GM12878 (cell line): Measurements from ENCODE around the gene RTL3. TPM values are rescaled to one million over a fixed set of nuclear protein-coding genes. Genes with fewer than 3 reads are reported as not detected.
A peak's percentile ranks its signal among the peaks of the same experiment; 100 is the strongest.

ENCODE experiments used
- ATAC-seq: fragments of 200-7000 bp; cut with Tn5 transposase; 3 replicates; pipeline ENCODE4 v1.9.1; 2020; ENCODE audit warnings: mild to moderate bottlenecking, moderate library complexity
- Bru-seq: library from RNA; stranded (reverse); fragments of 400-500 nt; gene quantifications from one replicate; lab custom pipeline; 2021; lab: Mats Ljungman, UMichigan
- BruChase-seq, 2 experiments: library from RNA; stranded (reverse); fragments of 400-500 nt; gene quantifications; one replicate each; lab custom pipeline; 2021; lab: Mats Ljungman, UMichigan
- BruUV-seq: library from RNA; stranded (reverse); fragments of 400-500 nt; replicated peaks from 2 replicates; lab custom pipeline; 2021; lab: Mats Ljungman, UMichigan
- CTCF ChIA-PET: fragments of 300-600 bp; sonication (Branson Sonifier 250); formaldehyde crosslinking; extraction: SDS; loops from one replicate; lab custom pipeline; 2021; ENCODE audit warnings: inconsistent platforms; lab: Yijun Ruan, JAX
- POLR2A ChIA-PET: fragments of 350-600 bp; formaldehyde crosslinking; extraction: SDS; loops from one replicate; lab custom pipeline; 2021; ENCODE audit warnings: inconsistent platforms; lab: Charles Lee
- RAD21 ChIA-PET: fragments of 300-600 bp; sonication (Branson Sonifier 250); formaldehyde crosslinking; loops from one replicate; lab custom pipeline; 2023; ENCODE audit warnings: antibody characterized with exemption; ENCODE audit not compliant: unreplicated experiment; lab: Charles Lee
- SMC1A ChIA-PET: fragments of 300-600 bp; sonication (Branson Sonifier 250); formaldehyde crosslinking; loops from one replicate; lab custom pipeline; 2023; ENCODE audit not compliant: unreplicated experiment, uncharacterized antibody; lab: Charles Lee
- DNase-seq: peaks from one replicate; pipeline ENCODE4 v3.0.0-alpha.2; 2011; ENCODE audit warnings: low read depth, low spot score
- FAIRE-seq: peaks from 3 replicates; lab custom pipeline; 2011; peaks lifted over from hg19 to GRCh38; lab: Jason Lieb, UNC
- H2AFZ ChIP-seq: 2 replicates; pipeline ENCODE4 v1.6.0; 2011; ENCODE audit warnings: low read depth, low read length, control low read depth; ENCODE audit not compliant: control insufficient read depth
- H3K27ac ChIP-seq: 2 replicates; pipeline ENCODE4 v1.5.1; 2011; ENCODE audit warnings: control low read depth; ENCODE audit not compliant: control insufficient read depth, insufficient read depth
- H3K27me3 ChIP-seq, 2 experiments: replicated peaks in 1 of 2; 2 replicates each; pipeline versions ENCODE4 v1.6.0 to v1.6.1; 2011; ENCODE audit warnings: low read length in 1 of 2; ENCODE audit not compliant: control insufficient read depth in 2 of 2, insufficient read depth in 2 of 2
- H3K36me3 ChIP-seq, 2 experiments: 2 replicates each; pipeline ENCODE4 v1.5.1; 2011; ENCODE audit warnings: low read length in 1 of 2; ENCODE audit not compliant: control insufficient read depth in 2 of 2, insufficient read depth in 2 of 2
- H3K4me1 ChIP-seq: 2 replicates; pipeline ENCODE4 v1.6.1; 2011; ENCODE audit warnings: mild to moderate bottlenecking, low read length, moderate library complexity, mixed read lengths; ENCODE audit not compliant: control insufficient read depth, insufficient read depth
- H3K4me2 ChIP-seq: 2 replicates; pipeline ENCODE4 v1.6.0; 2011; ENCODE audit warnings: control low read depth; ENCODE audit not compliant: control insufficient read depth, insufficient read depth
- H3K4me3 ChIP-seq: fragments of 200-600 bp; sonication (generic); 2 replicates; pipeline ENCODE4 v1.5.1; 2016
- H3K79me2 ChIP-seq: 2 replicates; pipeline ENCODE4 v1.6.0; 2011; ENCODE audit warnings: low read length; ENCODE audit not compliant: control insufficient read depth, insufficient read depth
- H3K9ac ChIP-seq: 2 replicates; pipeline ENCODE4 v1.8.0; 2011; ENCODE audit warnings: low read length, control low read depth, mixed read lengths; ENCODE audit not compliant: control insufficient read depth, insufficient read depth
- H3K9me3 ChIP-seq: replicated peaks from 3 replicates; pipeline ENCODE4 v1.5.1; 2011; ENCODE audit warnings: mild to moderate bottlenecking, low read length; ENCODE audit not compliant: control insufficient read depth, insufficient read depth
- H4K20me1 ChIP-seq: 2 replicates; pipeline ENCODE4 v1.6.0; 2011; ENCODE audit not compliant: control insufficient read depth, insufficient read depth
- FOS ChIP-seq: IDR thresholded peaks from 3 replicates; pipeline ENCODE4 v1.6.1; 2011; ENCODE audit warnings: borderline replicate concordance; ENCODE audit not compliant: insufficient read length; ENCODE audit errors: extremely low read depth
- MEF2B ChIP-seq: fragments of 450-650 bp; IDR thresholded peaks from 2 replicates; pipeline ENCODE4 v1.6.1; 2018; ENCODE audit warnings: mild to moderate bottlenecking, moderate library complexity; ENCODE audit not compliant: partially characterized antibody, poor library complexity, severe bottlenecking
- NFIC ChIP-seq: IDR thresholded peaks from 2 replicates; pipeline ENCODE4 v1.6.1; 2012; ENCODE audit warnings: low read depth, mild to moderate bottlenecking, inconsistent platforms, low read length, moderate library complexity
- RUNX3 ChIP-seq: IDR thresholded peaks from 2 replicates; pipeline ENCODE4 v1.6.1; 2012; ENCODE audit warnings: low read length, inconsistent platforms
- SREBF2 ChIP-seq: IDR thresholded peaks from 2 replicates; pipeline ENCODE4 v1.6.1; 2012; ENCODE audit warnings: mild to moderate bottlenecking, low read length
- WGBS: methylation state at CpG from one replicate; pipeline ENCODE4 v1.1.6; 2016; ENCODE audit warnings: low lambda C conversion rate; ENCODE audit not compliant: insufficient replicate concordance, insufficient coverage; ENCODE audit errors: missing lambda C conversion rate; 5-methylcytosine and 5-hydroxymethylcytosine counted together
- in situ Hi-C: fragments of 300-500 bp; cut with MboI; formaldehyde crosslinking; loops from 9 replicates; pipeline ENCODE4 v1.14.3; 2018; ENCODE audit warnings: mixed read lengths
- intact Hi-C: fragments of 100-400 bp; cut with micrococcal nuclease; formaldehyde crosslinking; loops from one replicate; pipeline ENCODE4 v1.14.2; 2022; ENCODE audit not compliant: unreplicated experiment
- long read RNA-seq, 2 experiments: library from polyadenylated mRNA; unstranded; transcript quantifications; one replicate each; pipeline ENCODE4 v2.0.0, GENCODE V29; 2019 to 2020
- polyA minus RNA-seq, 3 experiments: library from RNA; depleted of rRNA, polyadenylated mRNA; stranded (reverse); fragments of >200 nt; gene quantifications; 2 replicates each; pipeline ENCODE4 v1.2.3, GENCODE V29; 2011
- polyA plus RNA-seq, 11 experiments: library from polyadenylated mRNA; depleted of rRNA in 4 of 11; unstranded in 6 of 11; stranded (reverse) in 5 of 11; fragments of >200 nt; fragmentation: Nextera tagmentation in 4 of 11; fragmentation: Illumina TruSeq in 1 of 11; extraction: Ambion mirVana in 4 of 11; extraction: Trizol in 1 of 11; gene quantifications; 1 replicate in 1 of 11; 2 replicates in 10 of 11; pipeline versions ENCODE4 v1.2.1 to v1.2.3, GENCODE V29; 2011 to 2016; ENCODE audit warnings: inconsistent platforms in 2 of 11, missing spikeins in 2 of 11, low read depth in 1 of 11
- total RNA-seq, 4 experiments: library from RNA; depleted of rRNA in 3 of 4; stranded (reverse); fragments of >200 nt in 3 of 4; fragmentation: Illumina TruSeq in 1 of 4; extraction: Trizol in 1 of 4; gene quantifications; 2 replicates each; pipeline versions ENCODE4 v1.2.1 to v1.2.3, GENCODE V29; 2013 to 2021

RTL3 gene, protein sequence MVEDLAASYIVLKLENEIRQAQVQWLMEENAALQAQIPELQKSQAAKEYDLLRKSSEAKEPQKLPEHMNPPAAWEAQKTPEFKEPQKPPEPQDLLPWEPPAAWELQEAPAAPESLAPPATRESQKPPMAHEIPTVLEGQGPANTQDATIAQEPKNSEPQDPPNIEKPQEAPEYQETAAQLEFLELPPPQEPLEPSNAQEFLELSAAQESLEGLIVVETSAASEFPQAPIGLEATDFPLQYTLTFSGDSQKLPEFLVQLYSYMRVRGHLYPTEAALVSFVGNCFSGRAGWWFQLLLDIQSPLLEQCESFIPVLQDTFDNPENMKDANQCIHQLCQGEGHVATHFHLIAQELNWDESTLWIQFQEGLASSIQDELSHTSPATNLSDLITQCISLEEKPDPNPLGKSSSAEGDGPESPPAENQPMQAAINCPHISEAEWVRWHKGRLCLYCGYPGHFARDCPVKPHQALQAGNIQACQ
- total RNA-seq (2013; cell fraction: nucleolus; rRNA removed): 0.98 and 1.0 TPM in 2 replicates
- 0.16 and 0.23 TPM in 2 replicates for total RNA-seq (2014; rRNA removed)
- total RNA-seq (2014; rRNA removed; fragmentation: Illumina TruSeq; extraction: Trizol): 0.27 and 0.28 TPM in 2 replicates
- total RNA-seq (2021): 0.19 and 0.23 TPM in 2 replicates
- polyA plus RNA-seq (2011; ENCODE audit: low read depth): 0.09 TPM
- polyA plus RNA-seq (2011; rRNA removed): 1.4 and 1.5 TPM in 2 replicates
- 1.2 and 1.4 TPM in 2 replicates for polyA plus RNA-seq (2011; cell fraction: cytosol; rRNA removed)
- 0.67 TPM in 2 replicates for polyA plus RNA-seq (2011; cell fraction: nucleus; rRNA removed)
- polyA plus RNA-seq (2012): 0.04 and 0.09 TPM in 2 replicates
- 0.35 and 0.38 TPM in 2 replicates for polyA plus RNA-seq (2014; fragmentation: Illumina TruSeq; extraction: Trizol)
- polyA plus RNA-seq (2014; fragmentation: Nextera tagmentation; extraction: Ambion mirVana): under 1 TPM in 1 of 2 experiments, not detected in 1; 0.09 TPM
- 0.18 and 0.41 TPM in 2 replicates for polyA plus RNA-seq (2014; rRNA removed)
- under 1 TPM; 0.16 to 0.37 TPM for polyA plus RNA-seq (2016; fragmentation: Nextera tagmentation; extraction: Ambion mirVana)
- 1.4 and 1.7 TPM in 2 replicates for polyA minus RNA-seq (2011; rRNA and poly(A)+ RNA removed)
- polyA minus RNA-seq (2011; cell fraction: cytosol; rRNA and poly(A)+ RNA removed): 0.31 and 0.53 TPM in 2 replicates
- polyA minus RNA-seq (2011; cell fraction: nucleus; rRNA and poly(A)+ RNA removed): 1.2 and 1.6 TPM in 2 replicates
- Bru-seq, nascent RNA: percentile 20 among the genes with signal in this experiment
- BruChase-seq, experiment 1, labeled RNA remaining after a 6-hour chase: not detected
- not detected for BruChase-seq, experiment 2, labeled RNA remaining after a 2-hour chase
- long read RNA-seq, experiment 1: 0 reads
- long read RNA-seq, experiment 2, partial matches to known transcripts: 0 of 5 reads
- long read RNA-seq, experiment 2, other reads (novel, unspliced or antisense): 3 of 5 reads

- Histone ChIP-seq H3K4me2 (no peak within 1 kb of the TSS), H3K79me2 (no peaks in the 10 kb centered on the region), H3K36me3 (no peaks in the 10 kb centered on the region), H3K4me1 (0 out of 2 replicates have a peak, but pooled peaks cover 3% of the 10 kb centered on the region), H3K4me3 (no peak within 1 kb of the TSS), H2AFZ (no peak within 1 kb of the TSS), H4K20me1 (no peaks in the 10 kb centered on the region), H3K27me3 (no peaks in the 10 kb centered on the region), H3K27ac (no peak within 1 kb of the TSS), H3K9ac (no peak within 1 kb of the TSS), H3K9me3 (no peaks in the 10 kb centered on the region)
- intact Hi-C loops: loop anchor here (5.0 kb wide), 1 partner anchor 288 kb away; the partner anchor contains the start of gene P2RY10
- in situ Hi-C loops: no loop called here
- FAIRE-seq (no peak), DNase-seq (no peak), ATAC-seq (peak; percentile 70)
- ChIA-PET RAD21 (interaction anchor here (1.0 to 1.8 kb wide), 3 partner anchors 9 to 292 kb away, joined by 3 to 7 read pairs (median 3); no protein-coding TSS in a partner anchor), CTCF (interaction anchor here (0.7 to 1.7 kb wide), 6 partner anchors 8 to 422 kb away, joined by 3 to 5 read pairs (median 4); no protein-coding TSS in a partner anchor), SMC1A (interaction anchor here (0.8 to 3.2 kb wide), 10 partner anchors 8 to 452 kb away, joined by 3 to 13 read pairs (median 4); no protein-coding TSS in a partner anchor), POLR2A (interaction anchor here (1.3 kb wide), 1 partner anchor 9 kb away, joined by 4 read pairs; no protein-coding TSS in a partner anchor)
- no TSS peak for BruUV-seq
- TF ChIP-seq NFIC (0 out of 2 replicates have a peak, but pooled peaks have one; percentile 30), RUNX3 (peak; percentile 55), FOS (no peak), SREBF2 (no peak), MEF2B (peak; percentile 13)
- 9% methylated on average over 3 of the region's 3 CpGs for WGBS
These were observed at the start of gene RTL3 for GRCh38 chrX:78658845-78659744. Gene RTL3 (minus strand): TSS chrX:78659328. CDS start chrX:78658420, 908 bp downstream.
